ENCODE data around the gene DHRSX.

DNA sequence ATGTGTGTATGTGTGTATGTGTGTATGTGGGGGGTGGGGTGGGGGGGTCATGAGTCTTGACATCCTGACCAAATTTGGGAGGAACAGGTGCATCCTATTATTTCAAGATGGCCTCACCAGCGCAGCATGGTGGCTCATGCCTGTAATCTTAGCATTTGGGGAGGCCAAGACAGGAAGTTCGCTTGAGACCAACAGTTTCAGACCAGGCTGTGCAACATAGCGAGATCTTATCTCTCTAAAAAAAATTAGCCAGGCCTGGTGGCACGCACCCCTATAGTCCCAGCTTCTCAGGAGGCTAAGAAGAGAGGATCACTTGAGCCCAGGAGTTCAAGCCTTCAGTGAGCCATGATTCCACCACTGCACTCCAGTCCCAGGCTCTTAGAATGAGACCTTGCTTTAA, 47.0 kb upstream of the DHRSX start:
- TF ChIP-seq, protein P1, sequence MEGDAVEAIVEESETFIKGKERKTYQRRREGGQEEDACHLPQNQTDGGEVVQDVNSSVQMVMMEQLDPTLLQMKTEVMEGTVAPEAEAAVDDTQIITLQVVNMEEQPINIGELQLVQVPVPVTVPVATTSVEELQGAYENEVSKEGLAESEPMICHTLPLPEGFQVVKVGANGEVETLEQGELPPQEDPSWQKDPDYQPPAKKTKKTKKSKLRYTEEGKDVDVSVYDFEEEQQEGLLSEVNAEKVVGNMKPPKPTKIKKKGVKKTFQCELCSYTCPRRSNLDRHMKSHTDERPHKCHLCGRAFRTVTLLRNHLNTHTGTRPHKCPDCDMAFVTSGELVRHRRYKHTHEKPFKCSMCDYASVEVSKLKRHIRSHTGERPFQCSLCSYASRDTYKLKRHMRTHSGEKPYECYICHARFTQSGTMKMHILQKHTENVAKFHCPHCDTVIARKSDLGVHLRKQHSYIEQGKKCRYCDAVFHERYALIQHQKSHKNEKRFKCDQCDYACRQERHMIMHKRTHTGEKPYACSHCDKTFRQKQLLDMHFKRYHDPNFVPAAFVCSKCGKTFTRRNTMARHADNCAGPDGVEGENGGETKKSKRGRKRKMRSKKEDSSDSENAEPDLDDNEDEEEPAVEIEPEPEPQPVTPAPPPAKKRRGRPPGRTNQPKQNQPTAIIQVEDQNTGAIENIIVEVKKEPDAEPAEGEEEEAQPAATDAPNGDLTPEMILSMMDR (IDR thresholded peaks at IDR 0.05), result no peak
- no peak for TF ChIP-seq POLR2AphosphoS5 (IDR thresholded peaks at IDR 0.05)

Measured in prostate gland (tissue), 2 donors.